ENCODE measurements around the gene HMGXB4.

Gene HMGXB4

GRCh38 chr22:35305525-35306070, 48.3 kb downstream of the HMGXB4 start:
- TF ChIP-seq ZNF274 (IDR thresholded peaks at IDR 0.05; ENCODE audit: low read depth, low read length) (no peak), SUZ12 (IDR thresholded peaks at IDR 0.05; ENCODE audit: extremely low read depth, insufficient read depth, insufficient read length) (no peak), YY1 (IDR thresholded peaks at IDR 0.05; ENCODE audit: insufficient read depth, insufficient read length) (no peak)
- Histone ChIP-seq H3K4me3 (ENCODE audit: insufficient read length, low read depth) (no peak overlapping the region), H3K9me3 (ENCODE audit: insufficient read depth, low read length) (no peaks in the 10 kb centered on the region), H3K36me3 (ENCODE audit: insufficient read depth, insufficient read length, low read length) (peaks cover 2% of the 10 kb centered on the region), H3K27me3 (ENCODE audit: insufficient read depth, insufficient read length) (no peaks in the 10 kb centered on the region), H3K9ac (ENCODE audit: insufficient read length, low read depth) (no peak overlapping the region), H3K4me1 (ENCODE audit: insufficient read depth, insufficient read length) (no peaks in the 10 kb centered on the region)
- no peak for DNase-seq (ENCODE audit: low read depth, low spot score)

DNA sequence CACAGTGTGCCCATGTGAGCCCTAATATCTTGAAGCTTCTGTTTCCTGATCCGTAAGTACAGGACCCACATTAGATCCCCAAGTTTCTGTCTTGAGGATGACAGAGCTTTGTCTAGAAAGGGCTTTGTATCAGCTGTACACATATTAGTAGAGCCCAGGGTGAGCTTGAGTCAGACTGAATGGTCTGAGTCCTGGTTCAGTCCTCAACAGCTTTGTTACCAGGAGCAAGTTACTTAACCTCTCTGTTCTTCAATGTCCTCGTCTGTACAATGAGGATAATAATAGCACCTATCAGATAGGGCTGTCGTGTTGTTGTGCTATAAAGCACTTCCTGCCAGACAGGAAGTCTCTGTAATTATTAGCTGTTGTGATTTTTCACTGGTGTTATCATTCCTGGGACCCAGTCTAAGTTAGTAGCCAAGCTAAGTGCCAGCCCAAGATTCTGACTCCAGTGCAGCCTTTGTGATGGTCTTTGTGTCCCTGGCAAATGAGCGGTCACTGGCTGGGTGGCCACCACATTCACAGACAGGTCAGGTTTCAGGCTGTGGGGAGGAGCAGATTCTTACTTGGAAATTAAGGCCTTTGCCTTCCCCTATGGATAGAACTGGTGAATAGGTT, 49.2 kb downstream of the HMGXB4 start:
- Histone ChIP-seq H3K4me1 (ENCODE audit: insufficient read depth, insufficient read length) (peaks cover 5% of the 10 kb centered on the region), H3K9ac (ENCODE audit: insufficient read length, low read depth) (no peak overlapping the region), H3K36me3 (ENCODE audit: insufficient read depth, insufficient read length, low read length) (peaks cover 2% of the 10 kb centered on the region), H3K4me3 (ENCODE audit: insufficient read length, low read depth) (no peak overlapping the region), H3K27me3 (ENCODE audit: insufficient read depth, insufficient read length) (no peaks in the 10 kb centered on the region), H3K9me3 (ENCODE audit: insufficient read depth, low read length) (no peaks in the 10 kb centered on the region)
- no peak for DNase-seq (ENCODE audit: low read depth, low spot score)
- TF ChIP-seq ZNF274 (IDR thresholded peaks at IDR 0.05; ENCODE audit: low read depth, low read length) (no peak), YY1 (IDR thresholded peaks at IDR 0.05; ENCODE audit: insufficient read depth, insufficient read length) (no peak), SUZ12 (IDR thresholded peaks at IDR 0.05; ENCODE audit: extremely low read depth, insufficient read depth, insufficient read length) (no peak)

- H3K9ac ChIP-seq (ENCODE audit: insufficient read length, low read depth), result no peak overlapping the region
Observed at GRCh38 chr22:35307372-35307771, 50.1 kb downstream of the HMGXB4 start.

DNA sequence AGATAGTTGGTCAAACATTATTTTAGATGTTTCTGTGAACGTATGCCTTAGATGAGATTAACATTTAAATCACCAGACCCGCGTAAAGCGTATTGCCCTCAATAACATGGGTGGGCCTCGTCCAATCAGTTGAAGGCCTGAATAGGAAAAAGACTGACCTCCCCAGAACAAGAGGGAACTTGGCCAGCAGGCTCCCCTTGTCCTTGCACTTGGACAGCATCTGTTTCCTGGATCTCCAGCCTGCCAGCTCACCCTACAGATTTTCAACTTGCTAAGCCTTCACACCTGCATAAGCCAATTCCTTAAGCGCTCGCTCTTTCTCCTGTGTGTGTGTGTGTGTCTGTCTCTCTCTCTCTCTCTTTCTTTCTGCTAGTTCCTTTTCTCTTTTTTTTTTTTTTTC, 50.6 kb downstream of the HMGXB4 start:
- Histone ChIP-seq H3K4me1 (ENCODE audit: insufficient read depth, insufficient read length) (peaks cover 5% of the 10 kb centered on the region), H3K9me3 (ENCODE audit: insufficient read depth, low read length) (no peaks in the 10 kb centered on the region), H3K9ac (ENCODE audit: insufficient read length, low read depth) (no peak overlapping the region), H3K4me3 (ENCODE audit: insufficient read length, low read depth) (no peak overlapping the region), H3K36me3 (ENCODE audit: insufficient read depth, insufficient read length, low read length) (peaks cover 2% of the 10 kb centered on the region), H3K27me3 (ENCODE audit: insufficient read depth, insufficient read length) (no peaks in the 10 kb centered on the region)
- TF ChIP-seq ZNF274 (IDR thresholded peaks at IDR 0.05; ENCODE audit: low read depth, low read length), result no peak
- no peak for TF ChIP-seq SUZ12 (IDR thresholded peaks at IDR 0.05; ENCODE audit: extremely low read depth, insufficient read depth, insufficient read length)
- TF ChIP-seq YY1 (IDR thresholded peaks at IDR 0.05; ENCODE audit: insufficient read depth, insufficient read length), result no peak
- DNase-seq (ENCODE audit: low read depth, low spot score), result no peak

More at GRCh38 chr22:35307372-35307771, 50.1 kb downstream of the HMGXB4 start:
- Histone ChIP-seq H3K27me3 (ENCODE audit: insufficient read depth, insufficient read length) (no peaks in the 10 kb centered on the region), H3K36me3 (ENCODE audit: insufficient read depth, insufficient read length, low read length) (peaks cover 2% of the 10 kb centered on the region), H3K9me3 (ENCODE audit: insufficient read depth, low read length) (no peaks in the 10 kb centered on the region), H3K4me3 (ENCODE audit: insufficient read length, low read depth) (no peak overlapping the region), H3K4me1 (ENCODE audit: insufficient read depth, insufficient read length) (peaks cover 5% of the 10 kb centered on the region)
- TF ChIP-seq YY1 (IDR thresholded peaks at IDR 0.05; ENCODE audit: insufficient read depth, insufficient read length) (no peak), SUZ12 (IDR thresholded peaks at IDR 0.05; ENCODE audit: extremely low read depth, insufficient read depth, insufficient read length) (no peak), ZNF274 (IDR thresholded peaks at IDR 0.05; ENCODE audit: low read depth, low read length) (no peak)
- no peak for DNase-seq (ENCODE audit: low read depth, low spot score)

DNA sequence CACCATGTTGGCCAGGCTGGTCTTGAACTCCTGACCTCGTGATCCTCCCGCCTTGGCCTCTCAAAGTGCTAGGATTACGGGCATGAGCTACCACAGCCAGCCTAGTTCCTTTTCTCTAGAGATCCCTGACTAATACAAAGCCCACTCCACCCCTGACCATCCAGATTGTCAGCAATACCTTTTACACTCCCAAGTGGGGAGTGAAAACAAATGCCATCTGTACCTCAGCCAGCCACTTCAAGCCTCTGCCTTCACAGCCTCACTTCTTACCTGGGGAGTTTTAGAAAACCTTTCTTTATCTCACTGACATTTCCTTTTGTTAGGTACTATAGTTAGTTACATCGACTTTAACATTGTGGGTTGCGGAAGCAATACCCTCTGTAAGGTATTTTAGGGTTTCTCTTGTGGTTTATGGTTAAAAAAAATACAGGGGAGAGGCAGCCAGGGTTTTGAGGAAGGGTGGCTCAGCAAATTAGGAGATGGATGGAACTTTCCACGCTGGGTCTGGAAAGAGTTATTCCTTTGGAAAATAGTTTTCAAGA, 51.3 kb downstream of the HMGXB4 start:
- H3K36me3 ChIP-seq (ENCODE audit: insufficient read depth, insufficient read length, low read length), result peaks cover 2% of the 10 kb centered on the region
- H3K4me3 ChIP-seq (ENCODE audit: insufficient read length, low read depth), result no peak overlapping the region
- peaks cover 7% of the 10 kb centered on the region for H3K4me1 ChIP-seq (ENCODE audit: insufficient read depth, insufficient read length)
- H3K9ac ChIP-seq (ENCODE audit: insufficient read length, low read depth), result no peak overlapping the region
- no peak for DNase-seq (ENCODE audit: low read depth, low spot score)
- H3K27me3 ChIP-seq (ENCODE audit: insufficient read depth, insufficient read length), result no peaks in the 10 kb centered on the region
- TF ChIP-seq ZNF274 (IDR thresholded peaks at IDR 0.05; ENCODE audit: low read depth, low read length) (no peak), SUZ12 (IDR thresholded peaks at IDR 0.05; ENCODE audit: extremely low read depth, insufficient read depth, insufficient read length) (no peak), YY1 (IDR thresholded peaks at IDR 0.05; ENCODE audit: insufficient read depth, insufficient read length) (no peak)
- H3K9me3 ChIP-seq (ENCODE audit: insufficient read depth, low read length), result no peaks in the 10 kb centered on the region

DNA sequence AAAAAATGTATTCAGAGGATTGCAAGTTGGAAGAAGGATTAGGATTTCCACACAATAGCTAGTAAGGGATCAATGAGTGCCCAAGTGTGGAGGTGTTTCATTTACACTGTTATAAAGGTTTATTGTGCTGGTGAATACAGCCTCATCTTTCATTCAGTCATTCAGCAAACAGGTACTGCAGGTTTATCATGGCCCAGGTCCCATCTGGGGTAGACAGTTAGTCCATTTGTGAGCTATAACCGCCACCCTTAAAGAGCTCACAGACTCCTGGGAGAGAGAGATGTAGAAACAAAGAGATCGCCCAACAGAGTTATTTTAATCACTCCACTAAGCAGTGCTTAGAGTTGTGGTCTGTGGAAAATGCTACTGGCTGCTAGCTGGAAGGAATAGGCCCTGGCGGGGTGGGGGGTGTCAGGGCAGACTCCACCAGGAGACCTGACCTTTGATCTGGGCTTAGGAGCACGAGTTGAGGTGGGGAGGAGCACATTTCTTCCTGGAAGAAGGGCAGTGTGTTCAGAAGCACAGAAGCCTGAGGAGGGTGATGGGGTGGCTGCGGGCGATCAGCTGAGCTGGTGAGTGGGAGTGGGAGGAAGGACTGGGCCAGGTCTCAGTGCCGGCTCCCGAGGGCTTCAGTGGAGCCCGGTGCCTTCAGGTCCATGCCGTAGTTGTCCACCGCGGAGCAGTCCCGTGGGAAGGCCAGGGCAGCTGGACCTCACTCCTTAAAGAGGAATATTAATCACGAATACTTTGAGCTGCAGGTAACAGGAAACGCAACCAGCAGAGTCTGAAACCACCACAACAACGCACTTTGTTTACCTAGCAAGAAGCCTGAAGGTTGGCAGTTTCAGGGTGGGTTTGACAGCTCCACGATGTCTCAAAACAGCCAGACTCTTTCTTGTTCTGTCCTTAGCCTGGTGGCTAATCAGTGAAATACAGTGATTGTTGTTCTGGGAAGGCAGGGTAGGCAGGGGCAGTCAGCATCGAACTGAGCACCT, 53.6 kb downstream of the HMGXB4 start:
- TF ChIP-seq ZNF274 (IDR thresholded peaks at IDR 0.05; ENCODE audit: low read depth, low read length), result no peak
- no peak for TF ChIP-seq SUZ12 (IDR thresholded peaks at IDR 0.05; ENCODE audit: extremely low read depth, insufficient read depth, insufficient read length)
- TF ChIP-seq YY1 (IDR thresholded peaks at IDR 0.05; ENCODE audit: insufficient read depth, insufficient read length), result no peak
- Histone ChIP-seq H3K27me3 (ENCODE audit: insufficient read depth, insufficient read length) (no peaks in the 10 kb centered on the region), H3K36me3 (ENCODE audit: insufficient read depth, insufficient read length, low read length) (peaks cover 2% of the 10 kb centered on the region), H3K9me3 (ENCODE audit: insufficient read depth, low read length) (no peaks in the 10 kb centered on the region), H3K9ac (ENCODE audit: insufficient read length, low read depth) (peak overlapping the region; percentile 36), H3K4me1 (ENCODE audit: insufficient read depth, insufficient read length) (peaks cover 7% of the 10 kb centered on the region), H3K4me3 (ENCODE audit: insufficient read length, low read depth) (no peak overlapping the region)
- no peak for DNase-seq (ENCODE audit: low read depth, low spot score)
